Aorta (tissue), 5 donors: ENCODE measurements around the gene BICDL1. TPM values are rescaled to one million over a fixed set of nuclear protein-coding genes. Genes with fewer than 3 reads are reported as not detected.
"Not testable (repeated sequence)": the region's sequence is repeated elsewhere in the genome, so short reads cannot be mapped to it uniquely, and the experiment has no call there.

Experiments
- ATAC-seq: fragments of 200-7000 bp; cut with Tn5 transposase; one replicate; pipeline ENCODE4 v1.9.1; 2022; ENCODE audit warnings: moderate library complexity; ENCODE audit not compliant: low FRiP score
- DNase-seq, 2 donors: peaks; one replicate each; pipeline ENCODE4 v3.0.0-alpha.2; 2020
- H3K27ac ChIP-seq, 2 donors: one replicate each; pipeline ENCODE4 v1.5.1; 2013; ENCODE audit warnings: low read length in 2 of 2, mild to moderate bottlenecking in 2 of 2, moderate library complexity in 2 of 2, control low read depth in 1 of 2, inconsistent platforms in 1 of 2, low read depth in 1 of 2
- H3K27me3 ChIP-seq, 2 donors: one replicate each; pipeline ENCODE4 v1.6.1; 2013; ENCODE audit warnings: control low read depth in 1 of 2, low read length in 1 of 2, mild to moderate bottlenecking in 1 of 2, moderate library complexity in 1 of 2; ENCODE audit not compliant: insufficient read depth in 2 of 2, control insufficient read depth in 1 of 2
- H3K36me3 ChIP-seq, 2 donors: one replicate each; pipeline ENCODE4 v1.6.1; 2013; ENCODE audit warnings: control low read depth in 1 of 2, low read length in 1 of 2, mild to moderate bottlenecking in 1 of 2; ENCODE audit not compliant: insufficient read depth in 2 of 2, control insufficient read depth in 1 of 2
- H3K4me1 ChIP-seq, 2 donors: one replicate each; pipeline ENCODE4 v1.6.1; 2013; ENCODE audit warnings: low read length in 2 of 2, control low read depth in 1 of 2, mild to moderate bottlenecking in 1 of 2, moderate library complexity in 1 of 2; ENCODE audit not compliant: insufficient read depth in 2 of 2, control insufficient read depth in 1 of 2
- H3K4me3 ChIP-seq, 2 donors: one replicate each; pipeline ENCODE4 v1.5.1; 2013; ENCODE audit warnings: low read length in 2 of 2, control low read depth in 1 of 2, mild to moderate bottlenecking in 1 of 2
- H3K9me3 ChIP-seq: one replicate; pipeline ENCODE4 v1.6.1; 2013; ENCODE audit warnings: mild to moderate bottlenecking, low read length; ENCODE audit not compliant: control insufficient read depth
- WGBS, 2 donors: extraction: QIAGEN DNeasy Blood & Tissue Kit; methylation state at CpG; one replicate each; pipeline ENCODE4 v1.1.7; 2013; 5-methylcytosine and 5-hydroxymethylcytosine counted together
- intact Hi-C, 2 donors: fragments of 100-400 bp; cut with DNase I; formaldehyde crosslinking; loops; one replicate each; pipeline versions ENCODE4 v1.14.2 to v1.15.0; 2022
- polyA plus RNA-seq, 2 donors: library from polyadenylated mRNA; stranded (reverse); fragments of 200-250 nt; gene quantifications; one replicate each; pipeline ENCODE4 v1.2.3, GENCODE V29; 2013
- total RNA-seq, 2 donors: library from RNA; stranded (reverse); fragmentation: NEBNext Ultra II Directional; extraction: Animal tissue kit (Norgen Biotek cat#: 25700); gene quantifications; one replicate each; pipeline ENCODE4 v1.2.1, GENCODE V29; 2021
- donor health status: healthy with polysubstance abuse.
- donor health status: Bipolar disorder and iron deficiency.
- donor health status: DM: no; HTN: no; CAD: no.
- donor health status: DM: no; HTN: no; CAD: no.
- donor health status: DM: yes; HTN: yes; CAD: no.

BICDL1 gene
- total and polyA plus RNA-seq, 4 donors: 0.36 to 1.7 (median 1.3) TPM

DNA sequence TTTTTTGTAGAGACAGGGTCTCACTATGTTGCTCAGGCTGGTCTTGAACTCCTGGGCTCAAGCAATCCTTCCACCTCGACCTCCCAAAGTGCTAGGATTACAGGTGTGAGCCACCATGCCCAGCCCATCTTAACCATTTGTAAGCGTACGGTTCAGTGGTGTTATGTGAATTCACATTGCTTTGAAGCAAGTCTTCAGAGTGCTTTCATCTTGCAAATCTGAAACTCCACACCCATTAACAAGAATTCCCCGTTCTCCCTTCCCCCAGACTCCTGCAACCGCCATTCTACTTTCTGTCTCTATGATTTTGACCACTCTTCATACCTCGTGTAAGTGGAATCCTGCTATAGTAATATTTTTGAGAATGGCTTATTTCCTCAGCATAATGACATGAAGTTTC lies 24.9 kb upstream of the BICDL1 start:
- ATAC-seq (no peak), DNase-seq (no peak)
- H3K4me3 ChIP-seq: no peak overlapping the region
- no peaks in the 10 kb centered on the region for H3K9me3 ChIP-seq
- no peaks in the 10 kb centered on the region for H3K4me1 ChIP-seq
- no peak overlapping the region for H3K27ac ChIP-seq
- 77 to 82% methylated on average over 6 of the region's 6 CpGs for WGBS, 2 donors
- no peaks in the 10 kb centered on the region for H3K27me3 ChIP-seq
- intact Hi-C loops: no loop called here
- H3K36me3 ChIP-seq: no peaks in the 10 kb centered on the region

DNA sequence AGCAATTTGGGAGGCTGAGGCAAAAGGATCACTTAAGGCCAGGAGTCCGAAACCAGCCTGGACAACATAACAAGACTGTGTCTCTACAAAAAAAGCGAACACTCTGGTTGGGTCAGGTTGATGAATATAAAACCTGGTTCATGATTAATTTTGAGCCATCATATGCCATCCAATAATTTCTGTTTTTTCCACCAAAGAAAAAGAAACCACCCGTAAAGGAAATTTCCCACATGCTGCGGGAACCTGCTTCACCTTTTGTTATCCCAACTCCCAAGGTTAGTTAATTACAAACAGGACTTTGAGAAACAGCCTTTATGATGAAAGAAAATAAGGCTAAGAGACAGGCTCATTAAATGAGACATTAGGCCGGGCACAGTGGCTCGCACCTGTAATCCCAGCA lies 24.1 kb upstream of the BICDL1 start:
- DNase-seq (no peak), ATAC-seq (no peak)
- intact Hi-C loops: no loop called here
- H3K4me3 ChIP-seq: no peak overlapping the region
- H3K27ac ChIP-seq: no peak overlapping the region
- H3K27me3 ChIP-seq: no peaks in the 10 kb centered on the region
- no peaks in the 10 kb centered on the region for H3K4me1 ChIP-seq
- H3K36me3 ChIP-seq: no peaks in the 10 kb centered on the region
- 89 to 90% methylated on average over 6 of the region's 6 CpGs for WGBS, 2 donors
- no peaks in the 10 kb centered on the region for H3K9me3 ChIP-seq

DNA sequence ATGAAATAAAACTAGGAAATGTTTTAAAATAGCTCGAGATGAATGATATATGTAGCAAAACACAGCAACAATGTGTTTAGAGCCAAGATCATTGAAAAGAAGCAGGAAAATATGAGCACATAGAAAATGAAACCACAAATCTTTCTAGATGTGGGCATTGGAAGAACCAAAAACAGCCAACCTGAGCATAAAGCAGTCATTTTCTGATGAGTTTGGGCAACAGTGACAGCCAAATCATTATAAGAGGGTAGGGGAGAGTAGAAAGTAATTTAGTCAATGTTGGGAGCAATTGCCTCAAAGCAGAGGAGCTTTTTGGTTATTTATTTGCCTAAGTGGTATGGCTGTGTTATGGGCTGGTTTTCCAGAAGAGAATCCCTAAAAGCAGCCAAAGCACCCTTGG lies 8.8 kb upstream of the BICDL1 start:
- ATAC-seq: no peak
- Histone ChIP-seq H3K36me3 (no peaks in the 10 kb centered on the region), H3K27me3 (no peaks in the 10 kb centered on the region), H3K9me3 (no peaks in the 10 kb centered on the region), H3K4me1 (no peaks in the 10 kb centered on the region), H3K4me3 (no peak overlapping the region), H3K27ac (no peak overlapping the region)
- 9 to 13% methylated on average over 1 of the region's 1 CpG for WGBS, 2 donors
- no peak for DNase-seq
- intact Hi-C loops: no loop called here

DNA sequence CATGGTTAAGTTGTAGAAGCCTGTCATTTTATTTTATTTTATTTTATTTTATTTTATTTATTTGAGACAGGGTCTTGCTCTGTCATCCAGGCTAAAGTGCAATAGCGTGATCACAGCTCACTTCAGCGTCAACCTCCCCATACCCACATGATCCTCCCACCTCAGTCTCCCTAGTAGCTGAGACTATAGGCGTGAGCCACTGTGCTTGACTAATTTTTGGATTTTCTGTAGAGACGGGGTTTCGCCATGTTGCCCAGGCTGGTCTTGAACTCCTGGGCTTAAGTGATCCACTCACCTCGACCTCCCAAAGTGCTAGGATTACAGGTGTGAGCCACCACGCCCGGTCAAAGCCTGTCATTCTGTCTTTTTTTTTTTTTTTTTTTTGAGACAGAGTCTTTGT lies 8.3 kb upstream of the BICDL1 start:
- ATAC-seq, H3K4me3 ChIP-seq, intact Hi-C loops, H3K9me3 ChIP-seq, DNase-seq, H3K36me3 ChIP-seq, H3K27ac ChIP-seq, H3K4me1 ChIP-seq, H3K27me3 ChIP-seq: not testable (repeated sequence)
- 88 to 89% methylated on average over 8 of the region's 8 CpGs for WGBS, 2 donors

DNA sequence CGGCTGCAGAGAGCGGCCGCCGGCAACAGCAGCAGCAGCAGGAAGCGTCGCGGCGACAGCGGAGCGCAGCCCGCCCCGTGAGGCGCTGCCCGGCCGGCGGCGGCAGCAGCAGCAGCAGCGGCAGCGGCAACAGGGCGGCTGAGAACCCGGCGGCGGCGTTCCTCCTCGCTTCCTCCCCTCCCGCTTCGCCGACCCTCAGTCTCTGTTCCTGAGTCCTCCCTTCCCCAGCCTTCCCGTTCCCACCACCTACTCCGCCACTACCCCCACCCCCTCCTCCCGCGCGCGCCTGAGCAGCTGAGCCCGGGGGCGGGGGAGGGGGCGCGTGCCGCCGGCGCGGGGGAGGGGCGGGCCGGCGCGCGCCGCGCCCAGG lies 310 bp downstream of the BICDL1 start:
- peak; percentile 43 for ATAC-seq
- Histone ChIP-seq H3K27ac (no peak overlapping the region), H3K9me3 (no peaks in the 10 kb centered on the region), H3K27me3 (peaks cover 0 to 2% of the 10 kb centered on the region in 2 donors), H3K4me1 (no peaks in the 10 kb centered on the region), H3K36me3 (no peaks in the 10 kb centered on the region), H3K4me3 (peak overlapping the region; percentile 45 to 69)
- WGBS, 2 donors: 0 to 1% methylated on average over 24 to 49 of the region's 49 CpGs
- DNase-seq: peak in 1 of 2 donors; percentile 46
- intact Hi-C loops: no loop called here

DNA sequence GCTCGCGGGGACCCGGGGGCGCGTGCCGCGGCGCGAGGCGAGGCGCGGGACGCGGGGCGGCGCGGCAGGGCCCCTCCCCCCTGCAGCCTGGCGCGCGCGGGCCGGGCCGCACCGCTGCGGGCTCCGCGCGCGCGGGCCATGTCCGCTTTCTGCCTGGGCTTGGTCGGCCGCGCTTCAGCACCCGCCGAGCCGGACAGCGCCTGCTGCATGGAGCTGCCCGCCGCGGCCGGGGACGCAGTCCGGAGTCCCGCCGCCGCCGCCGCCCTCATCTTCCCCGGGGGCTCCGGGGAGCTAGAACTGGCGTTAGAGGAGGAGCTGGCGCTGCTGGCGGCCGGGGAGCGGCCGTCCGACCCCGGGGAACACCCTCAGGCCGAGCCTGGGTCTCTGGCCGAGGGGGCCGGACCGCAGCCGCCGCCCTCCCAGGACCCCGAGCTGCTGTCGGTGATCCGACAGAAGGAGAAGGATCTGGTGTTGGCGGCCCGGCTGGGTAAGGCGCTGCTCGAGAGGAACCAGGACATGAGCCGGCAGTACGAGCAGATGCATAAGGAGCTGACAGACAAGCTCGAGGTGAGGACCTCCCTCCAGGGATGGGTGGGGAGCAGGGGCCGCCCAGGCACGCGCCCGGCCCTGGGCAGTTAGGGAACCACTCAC lies 820 bp downstream of the BICDL1 start:
- 1% methylated on average over 46 to 79 of the region's 79 CpGs for WGBS, 2 donors
- Histone ChIP-seq H3K27me3 (peaks cover 0 to 2% of the 10 kb centered on the region in 2 donors), H3K9me3 (no peaks in the 10 kb centered on the region), H3K4me1 (no peaks in the 10 kb centered on the region), H3K27ac (no peak overlapping the region), H3K4me3 (peak overlapping the region; percentile 45 to 69), H3K36me3 (no peaks in the 10 kb centered on the region)
- peak; percentile 89 to 94 for DNase-seq
- ATAC-seq: peak; percentile 86
- intact Hi-C loops: no loop called here

DNA sequence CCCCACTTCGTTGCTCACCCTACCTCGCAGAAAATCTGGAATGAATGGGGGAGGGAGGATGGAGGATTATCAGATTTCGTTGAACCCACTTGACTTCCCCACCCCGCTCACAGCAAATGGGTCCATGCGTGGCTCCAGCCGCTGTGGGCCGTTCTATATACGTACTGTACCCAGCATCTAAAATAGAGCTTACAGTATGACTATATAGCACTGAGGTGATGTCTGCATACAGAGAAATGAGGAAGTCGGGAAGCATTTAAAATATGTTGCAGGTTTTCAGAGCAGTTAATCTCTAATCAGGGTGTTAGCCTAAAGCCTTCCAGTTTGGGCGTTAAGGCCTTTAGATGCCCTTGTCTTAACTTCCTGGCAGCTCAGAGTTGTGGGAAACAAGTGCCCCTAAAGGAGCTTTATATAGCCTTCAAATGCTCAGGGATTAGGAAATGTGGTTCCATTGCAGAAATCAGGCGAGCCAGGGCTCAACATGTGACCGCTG lies 1.4 kb downstream of the BICDL1 start:
- no peak for ATAC-seq
- intact Hi-C loops: no loop called here
- WGBS, 2 donors: 34 to 36% methylated on average over 12 of the region's 12 CpGs
- Histone ChIP-seq H3K27me3 (peaks cover 0 to 2% of the 10 kb centered on the region in 2 donors), H3K36me3 (no peaks in the 10 kb centered on the region), H3K4me3 (no peak overlapping the region), H3K4me1 (no peaks in the 10 kb centered on the region), H3K27ac (no peak overlapping the region), H3K9me3 (no peaks in the 10 kb centered on the region)
- no peak for DNase-seq

DNA sequence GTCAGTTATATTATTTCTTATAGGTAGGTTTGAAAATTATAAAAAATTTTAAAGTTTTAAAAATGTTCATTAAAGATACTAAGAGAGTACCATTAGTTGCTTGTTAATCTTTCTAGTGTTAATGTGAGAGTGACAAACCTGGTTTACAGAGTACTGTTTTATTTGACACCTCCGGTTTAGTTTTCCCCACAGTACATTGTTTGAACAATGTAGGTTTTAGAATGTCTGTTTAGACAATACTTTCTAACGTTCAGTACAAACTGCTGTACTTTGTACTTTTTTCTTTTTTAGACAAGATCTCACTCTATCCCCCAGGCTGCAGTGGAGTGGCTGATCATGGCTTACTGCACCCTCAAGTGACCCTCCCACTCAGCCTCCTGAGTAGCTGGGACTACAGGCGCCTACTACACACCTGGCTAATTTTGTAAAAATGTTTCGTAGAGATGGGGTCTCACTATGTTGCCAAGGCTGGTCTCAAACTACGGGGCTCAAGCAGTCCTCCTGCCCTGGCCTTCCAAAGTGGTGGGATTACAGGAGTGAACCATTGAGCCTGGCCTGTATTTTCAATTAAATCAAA lies 3.2 kb downstream of the BICDL1 start:
- no peak overlapping the region for H3K4me3 ChIP-seq
- 82 to 83% methylated on average over 5 of the region's 5 CpGs for WGBS, 2 donors
- no peak for ATAC-seq
- no peaks in the 10 kb centered on the region for H3K4me1 ChIP-seq
- intact Hi-C loops: no loop called here
- no peaks in the 10 kb centered on the region for H3K36me3 ChIP-seq
- no peak for DNase-seq
- H3K9me3 ChIP-seq: no peaks in the 10 kb centered on the region
- no peaks in the 10 kb centered on the region for H3K27me3 ChIP-seq
- no peak overlapping the region for H3K27ac ChIP-seq
